Progenitor cell of endocrine pancreas (in vitro differentiated cells): ENCODE measurements around the gene TRMT61B. TPM values are rescaled to one million over a fixed set of nuclear protein-coding genes. Genes with fewer than 3 reads are reported as not detected.

Experiments
- DNase-seq: peaks from one replicate; pipeline ENCODE4 v3.0.0; 2021; ENCODE audit warnings: low spot score; ENCODE audit not compliant: unreplicated experiment
- H3K27ac Mint-ChIP-seq: 2 replicates; pipeline ENCODE4 v1.8.0; 2021; ENCODE audit warnings: mild to moderate bottlenecking, moderate library complexity, mixed read lengths
- H3K27me3 Mint-ChIP-seq: 2 replicates; pipeline ENCODE4 v1.8.0; 2021; ENCODE audit warnings: mixed read lengths
- H3K36me3 Mint-ChIP-seq: 2 replicates; pipeline ENCODE4 v1.8.0; 2022; ENCODE audit warnings: mixed read lengths; ENCODE audit not compliant: insufficient read depth
- H3K4me1 Mint-ChIP-seq: 2 replicates; pipeline ENCODE4 v1.8.0; 2021; ENCODE audit warnings: low read depth, mixed read lengths
- H3K4me3 Mint-ChIP-seq: 2 replicates; pipeline ENCODE4 v1.8.0; 2021; ENCODE audit warnings: low read depth, mild to moderate bottlenecking, moderate library complexity, mixed read lengths
- H3K9me3 Mint-ChIP-seq: 2 replicates; pipeline ENCODE4 v1.8.0; 2021; ENCODE audit warnings: low read depth, mixed read lengths
- total RNA-seq: library from RNA; stranded (reverse); gene quantifications from 2 replicates; pipeline ENCODE4 v1.2.1, GENCODE V29; 2021
- TF ChIP-seq, protein P1 (sequence below): fragments of 200-600 bp; sonication (generic); IDR thresholded peaks from one replicate; pipeline ENCODE4 v1.5.0; 2021; ENCODE audit warnings: antibody characterized with exemption, mild to moderate bottlenecking; ENCODE audit not compliant: unreplicated experiment

TRMT61B gene
- total RNA-seq, 1 donor from 2014 or later = 26.0 TPM

DNA sequence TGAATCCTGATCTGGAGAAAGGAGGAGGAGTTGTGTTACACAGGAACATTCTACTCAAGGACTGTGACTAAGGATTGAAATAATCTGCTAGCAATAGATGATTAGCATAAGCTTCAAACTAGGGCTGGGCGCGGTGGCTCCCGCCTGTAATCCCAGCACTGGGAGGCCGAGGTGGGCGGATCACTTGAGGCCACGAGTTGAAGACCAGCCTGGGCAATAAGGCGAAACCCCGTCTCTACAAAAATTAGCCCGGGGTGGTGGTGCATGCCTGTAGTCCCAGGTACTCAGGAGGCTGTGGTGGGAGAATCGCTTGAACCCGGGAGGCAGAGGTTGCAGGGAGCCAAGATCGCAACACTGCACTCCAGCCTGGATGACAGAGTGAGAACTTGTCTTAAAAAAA, 1.5 kb downstream of the TRMT61B start:
- Mint-ChIP-seq H3K4me3 (peak overlapping the region; percentile 62), H3K9me3 (no peaks in the 10 kb centered on the region), H3K36me3 (peaks cover 1% of the 10 kb centered on the region), H3K27me3 (peaks cover 4% of the 10 kb centered on the region), H3K27ac (no peak overlapping the region), H3K4me1 (peaks cover 22% of the 10 kb centered on the region)
- TF ChIP-seq, protein P1, sequence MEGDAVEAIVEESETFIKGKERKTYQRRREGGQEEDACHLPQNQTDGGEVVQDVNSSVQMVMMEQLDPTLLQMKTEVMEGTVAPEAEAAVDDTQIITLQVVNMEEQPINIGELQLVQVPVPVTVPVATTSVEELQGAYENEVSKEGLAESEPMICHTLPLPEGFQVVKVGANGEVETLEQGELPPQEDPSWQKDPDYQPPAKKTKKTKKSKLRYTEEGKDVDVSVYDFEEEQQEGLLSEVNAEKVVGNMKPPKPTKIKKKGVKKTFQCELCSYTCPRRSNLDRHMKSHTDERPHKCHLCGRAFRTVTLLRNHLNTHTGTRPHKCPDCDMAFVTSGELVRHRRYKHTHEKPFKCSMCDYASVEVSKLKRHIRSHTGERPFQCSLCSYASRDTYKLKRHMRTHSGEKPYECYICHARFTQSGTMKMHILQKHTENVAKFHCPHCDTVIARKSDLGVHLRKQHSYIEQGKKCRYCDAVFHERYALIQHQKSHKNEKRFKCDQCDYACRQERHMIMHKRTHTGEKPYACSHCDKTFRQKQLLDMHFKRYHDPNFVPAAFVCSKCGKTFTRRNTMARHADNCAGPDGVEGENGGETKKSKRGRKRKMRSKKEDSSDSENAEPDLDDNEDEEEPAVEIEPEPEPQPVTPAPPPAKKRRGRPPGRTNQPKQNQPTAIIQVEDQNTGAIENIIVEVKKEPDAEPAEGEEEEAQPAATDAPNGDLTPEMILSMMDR = no peak
- DNase-seq = no peak

DNA sequence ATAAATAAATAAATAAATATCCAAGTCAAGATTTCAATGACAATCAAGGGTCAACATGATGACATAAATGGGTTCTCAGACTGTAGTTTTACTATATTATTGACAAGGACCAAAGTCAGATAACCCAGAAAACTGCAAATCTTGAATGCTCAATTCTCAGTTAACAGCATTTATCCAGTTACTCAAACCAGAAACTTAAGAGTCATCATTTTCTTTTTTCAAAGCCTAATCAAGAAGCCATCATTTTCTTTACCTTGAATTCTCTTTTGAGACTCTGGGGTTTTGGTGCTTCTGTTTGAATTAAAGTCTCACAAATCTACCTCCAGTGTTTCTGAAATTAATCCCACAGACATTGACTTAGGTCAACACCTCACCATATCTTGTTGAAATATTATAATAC, 14.1 kb downstream of the TRMT61B start:
- no peaks in the 10 kb centered on the region for H3K27me3 Mint-ChIP-seq
- TF ChIP-seq, protein P1 = no peak
- no peak for DNase-seq
- peaks cover 20% of the 10 kb centered on the region for H3K36me3 Mint-ChIP-seq
- H3K9me3 Mint-ChIP-seq = no peaks in the 10 kb centered on the region
- H3K27ac Mint-ChIP-seq = no peak overlapping the region
- no peaks in the 10 kb centered on the region for H3K4me1 Mint-ChIP-seq
- H3K4me3 Mint-ChIP-seq = no peak overlapping the region

DNA sequence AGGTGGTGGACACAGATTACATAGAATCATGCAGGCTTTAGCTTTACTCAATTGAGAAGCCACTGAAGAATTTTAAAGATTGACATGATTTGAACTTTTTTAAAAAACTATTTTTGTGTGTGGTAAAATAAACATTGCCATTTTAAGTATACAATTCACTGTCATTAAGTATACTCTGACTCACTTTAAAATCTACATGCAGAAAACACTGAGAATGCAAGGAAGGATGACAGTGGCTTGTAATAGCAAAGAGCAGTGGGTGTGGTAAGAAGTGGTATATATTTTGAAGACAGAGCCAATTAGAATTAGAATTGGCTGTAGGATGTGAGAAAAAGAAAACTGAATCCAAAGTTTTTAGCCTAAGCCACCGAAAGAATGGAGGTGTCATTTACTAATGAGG, 14.9 kb downstream of the TRMT61B start:
- H3K27me3 Mint-ChIP-seq = no peaks in the 10 kb centered on the region
- DNase-seq = no peak
- H3K9me3 Mint-ChIP-seq = no peaks in the 10 kb centered on the region
- H3K36me3 Mint-ChIP-seq = peaks cover 15% of the 10 kb centered on the region
- H3K27ac Mint-ChIP-seq = no peak overlapping the region
- TF ChIP-seq, protein P1 = no peak
- no peaks in the 10 kb centered on the region for H3K4me1 Mint-ChIP-seq
- H3K4me3 Mint-ChIP-seq = no peak overlapping the region

DNA sequence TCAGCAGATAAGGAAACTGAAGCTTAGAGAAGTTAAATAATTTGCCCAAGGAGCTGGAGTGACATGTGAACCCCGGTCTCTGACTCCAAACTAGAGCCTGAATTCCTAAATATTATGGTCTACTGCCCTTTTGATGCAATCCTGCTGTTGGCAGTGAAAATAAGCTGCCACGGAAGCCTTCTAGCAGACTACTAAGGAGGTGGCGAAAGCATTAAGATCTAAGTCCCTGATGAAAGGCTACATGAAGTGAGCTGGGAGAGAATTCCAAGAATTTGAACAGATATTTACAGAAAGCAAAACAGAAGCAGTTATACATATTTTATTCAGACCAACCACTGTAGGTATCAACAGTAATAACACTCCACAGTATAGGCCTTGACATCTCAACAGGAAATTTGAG, 28.1 kb downstream of the TRMT61B start:
- no peaks in the 10 kb centered on the region for H3K9me3 Mint-ChIP-seq
- no peak overlapping the region for H3K27ac Mint-ChIP-seq
- TF ChIP-seq, protein P1 = no peak

DNA sequence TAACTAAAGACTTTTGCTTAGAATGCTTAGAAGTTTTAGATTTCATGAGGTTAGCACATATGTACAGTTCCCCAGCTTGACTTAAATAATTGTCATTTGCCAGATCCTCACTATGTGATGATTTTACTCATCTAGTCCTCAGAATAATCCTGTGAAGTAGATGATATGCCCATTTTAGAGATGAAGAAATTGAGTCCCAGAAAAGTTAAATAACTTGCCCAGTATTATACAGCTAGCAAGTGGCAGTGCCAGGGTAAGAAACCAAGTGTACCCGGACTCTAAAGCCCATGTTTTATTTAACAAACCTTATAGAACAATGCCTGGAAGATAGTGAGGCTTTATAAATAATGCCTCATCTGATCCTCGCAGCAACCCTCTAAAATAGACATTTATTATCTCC, 31.1 kb downstream of the TRMT61B start:
- no peaks in the 10 kb centered on the region for H3K9me3 Mint-ChIP-seq
- no peaks in the 10 kb centered on the region for H3K36me3 Mint-ChIP-seq
- H3K4me3 Mint-ChIP-seq = no peak overlapping the region
- H3K27me3 Mint-ChIP-seq = no peaks in the 10 kb centered on the region
- H3K27ac Mint-ChIP-seq = no peak overlapping the region
- TF ChIP-seq, protein P1 = no peak
- DNase-seq = no peak
- H3K4me1 Mint-ChIP-seq = no peaks in the 10 kb centered on the region

More for the DNA sequence above, 28.1 kb downstream of the TRMT61B start:
- Mint-ChIP-seq H3K36me3 (peaks cover 2% of the 10 kb centered on the region), H3K27me3 (no peaks in the 10 kb centered on the region), H3K4me1 (no peaks in the 10 kb centered on the region), H3K4me3 (no peak overlapping the region)
- no peak for DNase-seq
